Endothelial cell (in vitro differentiated cells): ENCODE measurements around the gene APCDD1L. TPM values are rescaled to one million over a fixed set of nuclear protein-coding genes. Genes with fewer than 3 reads are reported as not detected.

Experiments used
- DNase-seq: peaks from one replicate; pipeline ENCODE4 v3.0.0; 2021; ENCODE audit warnings: low spot score
- H3K27ac Mint-ChIP-seq: one replicate; pipeline ENCODE4 v1.8.0; 2021; ENCODE audit warnings: mixed read lengths, inconsistent platforms; ENCODE audit not compliant: unreplicated experiment
- H3K27me3 Mint-ChIP-seq: one replicate; pipeline ENCODE4 v1.8.0; 2021; ENCODE audit warnings: mild to moderate bottlenecking, moderate library complexity, mixed read lengths, inconsistent platforms; ENCODE audit not compliant: unreplicated experiment
- H3K36me3 Mint-ChIP-seq: one replicate; pipeline ENCODE4 v1.8.0; 2021; ENCODE audit warnings: mild to moderate bottlenecking, low read depth, mixed read lengths, inconsistent platforms; ENCODE audit not compliant: unreplicated experiment
- H3K4me1 Mint-ChIP-seq: one replicate; pipeline ENCODE4 v1.8.0; 2021; ENCODE audit warnings: mild to moderate bottlenecking, mixed read lengths, inconsistent platforms; ENCODE audit not compliant: unreplicated experiment
- H3K4me3 Mint-ChIP-seq: one replicate; pipeline ENCODE4 v1.8.0; 2021; ENCODE audit warnings: mild to moderate bottlenecking, mixed read lengths, inconsistent platforms; ENCODE audit not compliant: unreplicated experiment
- H3K9me3 Mint-ChIP-seq: one replicate; pipeline ENCODE4 v1.8.0; 2021; ENCODE audit warnings: mixed read lengths, inconsistent platforms; ENCODE audit not compliant: unreplicated experiment
- CTCF ChIP-seq: fragments of 200-600 bp; sonication (generic); IDR thresholded peaks from one replicate; pipeline ENCODE4 v1.5.0; 2021; ENCODE audit warnings: antibody characterized with exemption; ENCODE audit not compliant: unreplicated experiment
- total RNA-seq: library from RNA; stranded (reverse); fragmentation: NEBNext Ultra II Directional; extraction: Animal tissue kit (Norgen Biotek cat#: 25700); gene quantifications from one replicate; pipeline ENCODE4 v1.2.1, GENCODE V29; 2021; ENCODE audit not compliant: unreplicated experiment

Gene APCDD1L
- total RNA-seq, 1 donor from 2014 or later, result not detected

DNA sequence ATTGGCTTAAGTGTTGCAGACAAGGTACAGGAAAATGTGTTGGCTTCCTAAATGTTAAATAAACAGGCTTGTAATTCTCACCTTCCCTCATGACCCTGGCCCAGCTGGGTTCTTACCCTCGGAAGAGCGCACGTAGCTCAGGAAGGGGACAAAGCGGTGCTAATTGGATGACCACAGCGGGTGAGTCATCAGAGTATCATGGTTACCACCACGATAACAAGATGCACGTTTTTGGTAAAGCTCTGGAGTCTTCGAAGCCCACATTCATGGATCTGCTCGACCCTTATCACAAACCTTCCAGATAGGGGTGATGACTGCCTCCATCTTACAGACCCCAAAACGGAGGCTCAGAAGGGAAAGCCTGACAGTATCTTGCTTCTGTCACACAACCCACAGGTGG is 32.8 kb downstream of the APCDD1L start:
- no peak for DNase-seq
- peaks cover 3% of the 10 kb centered on the region for H3K4me1 Mint-ChIP-seq
- H3K9me3 Mint-ChIP-seq, result peaks cover 9% of the 10 kb centered on the region
- H3K36me3 Mint-ChIP-seq, result peaks cover 10% of the 10 kb centered on the region
- H3K4me3 Mint-ChIP-seq, result no peak overlapping the region
- peaks cover 2% of the 10 kb centered on the region for H3K27me3 Mint-ChIP-seq
- no peak overlapping the region for H3K27ac Mint-ChIP-seq
- no peak for TF ChIP-seq CTCF

- Mint-ChIP-seq H3K4me1 (peaks cover 3% of the 10 kb centered on the region), H3K36me3 (peaks cover 11% of the 10 kb centered on the region), H3K27me3 (peaks cover 2% of the 10 kb centered on the region), H3K9me3 (peaks cover 7% of the 10 kb centered on the region), H3K4me3 (no peak overlapping the region), H3K27ac (no peak overlapping the region)
- TF ChIP-seq CTCF, result peak; percentile 78
- DNase-seq, result peak; percentile 86
Observed at GRCh38 chr20:58481481-58482021, 33.6 kb downstream of the APCDD1L start.

GRCh38 chr20:58480551-58481336 is 34.5 kb downstream of the APCDD1L start:
- no peak overlapping the region for H3K27ac Mint-ChIP-seq
- no peaks in the 10 kb centered on the region for H3K9me3 Mint-ChIP-seq

DNA sequence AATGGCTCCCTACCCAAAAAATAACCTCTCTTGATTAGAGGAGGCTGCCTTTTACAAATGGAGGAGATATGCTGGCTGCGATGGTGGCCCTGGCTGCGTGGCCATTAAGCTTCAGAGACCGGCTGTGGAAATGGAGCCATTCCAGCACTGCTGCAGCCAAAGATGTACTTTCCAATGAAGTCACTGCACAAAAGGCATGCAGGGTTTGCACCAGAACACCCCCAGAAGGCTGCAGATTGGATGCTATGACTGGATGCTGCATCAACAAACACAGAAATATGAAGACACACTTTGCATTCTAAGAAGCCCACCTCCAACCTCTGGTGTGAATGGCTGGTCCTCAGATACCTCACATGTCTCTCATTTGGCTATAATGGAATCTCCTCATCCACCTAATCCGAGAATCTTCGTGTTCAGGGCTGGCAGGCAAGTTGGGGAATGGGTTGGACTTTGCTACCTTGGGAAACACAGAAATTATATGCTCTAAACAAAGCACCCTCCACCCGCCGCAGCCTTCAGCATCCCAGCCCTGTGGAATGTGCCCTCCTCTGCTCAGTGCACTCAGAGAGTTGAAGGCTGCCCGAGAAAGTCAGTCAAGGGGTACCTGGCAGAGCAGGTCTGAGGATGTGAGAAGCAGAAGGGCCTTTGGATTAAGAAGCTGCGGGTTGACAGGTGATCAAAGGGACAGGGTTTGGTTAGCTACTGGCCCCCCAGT is 35.3 kb downstream of the APCDD1L start:
- peaks cover 5% of the 10 kb centered on the region for H3K36me3 Mint-ChIP-seq
- H3K4me3 Mint-ChIP-seq, result no peak overlapping the region
- peaks cover 2% of the 10 kb centered on the region for H3K27me3 Mint-ChIP-seq
- H3K27ac Mint-ChIP-seq, result no peak overlapping the region
- TF ChIP-seq CTCF, result no peak
- H3K9me3 Mint-ChIP-seq, result no peaks in the 10 kb centered on the region
- no peak for DNase-seq
- peaks cover 3% of the 10 kb centered on the region for H3K4me1 Mint-ChIP-seq

More at GRCh38 chr20:58480551-58481336, 34.5 kb downstream of the APCDD1L start:
- DNase-seq, result no peak
- Mint-ChIP-seq H3K27me3 (peaks cover 2% of the 10 kb centered on the region), H3K4me1 (peaks cover 3% of the 10 kb centered on the region), H3K36me3 (peaks cover 5% of the 10 kb centered on the region), H3K4me3 (no peak overlapping the region)
- TF ChIP-seq CTCF, result no peak
